Stomach (tissue), 4 donors: ENCODE data around the gene ABTB2.

Experiments
- POLR2A ChIP-seq, 4 donors: fragments of 450-650 bp; IDR thresholded peaks; one replicate each; pipeline ENCODE4 v1.6.1; 2016; ENCODE audit warnings: antibody characterized with exemption in 4 of 4, control low read depth in 2 of 4, mild to moderate bottlenecking in 1 of 4, moderate library complexity in 1 of 4
- TF ChIP-seq, protein P1 (sequence below), 7 experiments: fragments of 450-650 bp in 4 of 7; fragments of 200-600 bp in 3 of 7; sonication (generic) in 3 of 7; IDR thresholded peaks; one replicate each; pipeline ENCODE4 v1.5.1; 2016 to 2019; ENCODE audit warnings: antibody characterized with exemption in 7 of 7, control low read depth in 2 of 7, mild to moderate bottlenecking in 1 of 7

DNA sequence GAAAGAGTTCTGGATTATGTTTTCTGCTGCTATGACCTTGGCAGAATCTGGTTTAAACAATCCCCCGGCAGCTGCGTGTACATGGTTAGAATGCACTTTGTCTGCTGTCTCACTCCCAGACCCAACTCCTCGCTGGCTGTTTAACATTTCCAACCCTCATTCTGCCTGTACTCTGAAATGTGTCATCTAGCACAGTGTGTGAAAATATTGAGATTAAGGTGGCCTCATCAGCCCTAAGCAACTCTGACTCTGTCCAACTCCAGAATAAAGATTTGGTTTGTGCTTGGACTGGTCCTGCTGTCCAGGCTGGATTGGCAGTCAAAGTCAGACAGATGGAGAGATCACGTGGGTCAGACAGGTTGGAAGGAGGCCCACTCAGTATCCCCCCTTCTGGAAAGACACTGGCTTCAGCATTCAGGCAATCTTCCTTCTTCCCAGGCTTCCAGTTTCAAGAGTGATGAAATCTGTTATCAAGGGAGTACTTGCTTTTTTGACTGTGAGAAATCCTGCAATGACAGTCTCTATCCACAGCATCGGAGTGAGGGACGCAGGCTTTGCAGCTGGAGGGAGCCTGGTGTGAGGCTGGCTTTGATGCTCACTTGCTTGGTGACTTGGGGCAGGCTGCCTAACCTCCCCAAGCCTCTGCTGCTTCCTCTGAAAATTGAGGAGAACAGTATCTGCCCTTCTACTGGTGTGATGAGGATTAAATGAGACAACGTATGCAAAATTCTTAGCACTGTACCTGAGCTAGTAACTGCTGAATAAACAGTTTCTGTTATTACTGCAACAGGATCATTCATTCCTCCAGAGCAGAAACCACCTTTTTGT lies 29.8 kb downstream of the ABTB2 start:
- no peak for TF ChIP-seq POLR2A (IDR thresholded peaks at IDR 0.05)
- TF ChIP-seq, protein P1, sequence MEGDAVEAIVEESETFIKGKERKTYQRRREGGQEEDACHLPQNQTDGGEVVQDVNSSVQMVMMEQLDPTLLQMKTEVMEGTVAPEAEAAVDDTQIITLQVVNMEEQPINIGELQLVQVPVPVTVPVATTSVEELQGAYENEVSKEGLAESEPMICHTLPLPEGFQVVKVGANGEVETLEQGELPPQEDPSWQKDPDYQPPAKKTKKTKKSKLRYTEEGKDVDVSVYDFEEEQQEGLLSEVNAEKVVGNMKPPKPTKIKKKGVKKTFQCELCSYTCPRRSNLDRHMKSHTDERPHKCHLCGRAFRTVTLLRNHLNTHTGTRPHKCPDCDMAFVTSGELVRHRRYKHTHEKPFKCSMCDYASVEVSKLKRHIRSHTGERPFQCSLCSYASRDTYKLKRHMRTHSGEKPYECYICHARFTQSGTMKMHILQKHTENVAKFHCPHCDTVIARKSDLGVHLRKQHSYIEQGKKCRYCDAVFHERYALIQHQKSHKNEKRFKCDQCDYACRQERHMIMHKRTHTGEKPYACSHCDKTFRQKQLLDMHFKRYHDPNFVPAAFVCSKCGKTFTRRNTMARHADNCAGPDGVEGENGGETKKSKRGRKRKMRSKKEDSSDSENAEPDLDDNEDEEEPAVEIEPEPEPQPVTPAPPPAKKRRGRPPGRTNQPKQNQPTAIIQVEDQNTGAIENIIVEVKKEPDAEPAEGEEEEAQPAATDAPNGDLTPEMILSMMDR (IDR thresholded peaks at IDR 0.05) = no peak
